ENCODE results near the gene IQCM. TPM values are rescaled to one million over a fixed set of nuclear protein-coding genes. Genes with fewer than 3 reads are reported as not detected.

The IQCM gene
- total RNA-seq, 6 experiments from 2014 or later = not detected

DNA sequence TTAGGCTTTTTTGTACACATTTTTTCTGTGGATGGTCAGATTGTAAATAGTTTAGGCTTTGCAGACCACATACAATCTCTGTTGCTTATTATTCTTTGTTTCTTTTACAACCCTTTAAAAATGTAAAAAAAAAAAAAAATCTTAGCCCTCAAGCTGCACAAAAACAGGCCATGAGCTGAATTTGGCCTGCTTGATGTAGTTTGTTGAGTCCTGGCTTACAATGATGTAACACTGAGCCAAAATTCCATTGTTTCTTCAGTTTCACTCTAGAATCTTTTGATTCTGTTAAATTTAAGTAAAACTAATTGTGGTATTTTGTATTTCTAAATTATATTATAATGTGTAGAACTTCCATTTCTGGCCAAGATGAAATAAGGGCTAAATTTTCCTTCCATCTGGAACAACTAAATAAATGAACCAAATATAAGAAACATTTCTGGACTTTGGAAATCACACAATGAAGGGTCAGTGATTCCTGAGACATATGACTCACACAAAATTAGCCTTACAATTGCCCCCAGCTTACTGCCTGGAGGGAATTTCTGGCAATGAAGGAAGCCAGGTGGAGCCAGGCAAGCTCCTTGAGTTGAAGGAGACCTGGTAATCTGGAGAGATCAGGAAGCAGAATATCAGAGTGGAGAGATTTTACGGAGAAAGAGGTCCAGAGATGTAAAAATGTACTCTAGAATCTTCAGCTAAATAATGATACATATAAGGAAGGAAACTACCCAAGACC is 29.8 kb downstream of the IQCM start:
- DNase-seq = no peak
- H3K9me3 ChIP-seq = no peaks in the 10 kb centered on the region

DNA sequence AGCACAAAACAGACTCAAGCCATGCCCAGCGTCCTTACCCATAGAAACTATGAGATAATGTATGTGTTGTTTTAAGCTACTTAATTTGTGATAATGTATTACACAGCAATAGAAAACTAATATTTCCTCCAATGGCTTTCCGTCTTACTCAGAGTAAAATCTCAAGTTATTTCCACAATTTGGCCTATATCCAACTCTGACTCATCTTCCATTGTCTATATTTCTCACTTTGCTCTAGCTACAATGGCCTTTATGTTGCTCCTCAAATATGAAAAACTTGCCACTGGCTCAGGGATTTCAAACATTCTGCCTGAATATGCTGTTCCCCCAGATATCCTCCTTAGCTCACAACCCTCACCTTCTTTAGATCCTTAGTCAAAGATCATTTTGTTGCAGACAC is 31.6 kb downstream of the IQCM start:
- 42% methylated on average over 2 of the region's 2 CpGs for WGBS (ENCODE audit: insufficient coverage, low coverage, low lambda C conversion rate, missing lambda C conversion rate)
- H3K36me3 ChIP-seq = no peaks in the 10 kb centered on the region
- no peaks in the 10 kb centered on the region for H3K9me3 ChIP-seq
- no peaks in the 10 kb centered on the region for H3K27me3 ChIP-seq
- DNase-seq (no peak), ATAC-seq (no peak)
- no peak overlapping the region for H3K4me3 ChIP-seq
- no peaks in the 10 kb centered on the region for H3K4me1 ChIP-seq
- no peak overlapping the region for H3K27ac ChIP-seq
- TF ChIP-seq, protein P1, sequence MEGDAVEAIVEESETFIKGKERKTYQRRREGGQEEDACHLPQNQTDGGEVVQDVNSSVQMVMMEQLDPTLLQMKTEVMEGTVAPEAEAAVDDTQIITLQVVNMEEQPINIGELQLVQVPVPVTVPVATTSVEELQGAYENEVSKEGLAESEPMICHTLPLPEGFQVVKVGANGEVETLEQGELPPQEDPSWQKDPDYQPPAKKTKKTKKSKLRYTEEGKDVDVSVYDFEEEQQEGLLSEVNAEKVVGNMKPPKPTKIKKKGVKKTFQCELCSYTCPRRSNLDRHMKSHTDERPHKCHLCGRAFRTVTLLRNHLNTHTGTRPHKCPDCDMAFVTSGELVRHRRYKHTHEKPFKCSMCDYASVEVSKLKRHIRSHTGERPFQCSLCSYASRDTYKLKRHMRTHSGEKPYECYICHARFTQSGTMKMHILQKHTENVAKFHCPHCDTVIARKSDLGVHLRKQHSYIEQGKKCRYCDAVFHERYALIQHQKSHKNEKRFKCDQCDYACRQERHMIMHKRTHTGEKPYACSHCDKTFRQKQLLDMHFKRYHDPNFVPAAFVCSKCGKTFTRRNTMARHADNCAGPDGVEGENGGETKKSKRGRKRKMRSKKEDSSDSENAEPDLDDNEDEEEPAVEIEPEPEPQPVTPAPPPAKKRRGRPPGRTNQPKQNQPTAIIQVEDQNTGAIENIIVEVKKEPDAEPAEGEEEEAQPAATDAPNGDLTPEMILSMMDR (IDR thresholded peaks at IDR 0.05) = no peak
- TF ChIP-seq POLR2A (IDR thresholded peaks at IDR 0.05) = no peak
- intact Hi-C loops (cut with DNase I) = no loop called here

More for the DNA sequence above, 29.8 kb downstream of the IQCM start:
- intact Hi-C loops (cut with DNase I) = no loop called here
- no peak for ATAC-seq
- Histone ChIP-seq H3K4me3 (no peak overlapping the region), H3K4me1 (no peaks in the 10 kb centered on the region), H3K36me3 (no peaks in the 10 kb centered on the region), H3K27me3 (no peaks in the 10 kb centered on the region), H3K27ac (no peak overlapping the region)
- WGBS (ENCODE audit: insufficient coverage, low coverage, low lambda C conversion rate, missing lambda C conversion rate) = 78% methylated on average over 1 of the region's 1 CpG
- TF ChIP-seq, protein P1 (IDR thresholded peaks at IDR 0.05) = no peak
- TF ChIP-seq POLR2A (IDR thresholded peaks at IDR 0.05) = no peak

DNA sequence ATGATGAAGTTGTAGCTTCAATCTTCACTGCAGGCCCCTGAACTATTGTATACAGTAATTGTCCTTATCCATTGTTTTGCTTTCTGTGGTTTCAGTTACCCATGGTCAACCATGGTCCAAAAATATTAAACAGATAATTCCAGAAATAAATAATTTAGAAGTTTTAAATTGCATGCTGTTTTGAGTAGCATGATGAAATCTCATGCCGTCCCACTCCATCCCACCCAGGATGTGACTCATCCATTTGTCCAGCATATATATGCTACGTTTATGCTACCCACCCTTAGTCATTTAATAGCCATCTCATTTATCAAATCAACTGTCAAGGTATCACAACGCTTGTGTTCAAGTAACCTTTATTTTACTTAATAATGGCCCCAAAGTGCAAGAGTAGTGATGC is 34.5 kb downstream of the IQCM start:
- Histone ChIP-seq H3K36me3 (no peaks in the 10 kb centered on the region), H3K27me3 (no peaks in the 10 kb centered on the region), H3K27ac (no peak overlapping the region), H3K9me3 (no peaks in the 10 kb centered on the region), H3K4me1 (no peaks in the 10 kb centered on the region), H3K4me3 (no peak overlapping the region)
- DNase-seq = no peak
- no peak for TF ChIP-seq POLR2A (IDR thresholded peaks at IDR 0.05)
- TF ChIP-seq, protein P1 (IDR thresholded peaks at IDR 0.05) = no peak
- WGBS (ENCODE audit: insufficient coverage, low coverage, low lambda C conversion rate, missing lambda C conversion rate) = 48% methylated on average over 3 of the region's 3 CpGs
- intact Hi-C loops (cut with DNase I) = no loop called here
- ATAC-seq = no peak

DNA sequence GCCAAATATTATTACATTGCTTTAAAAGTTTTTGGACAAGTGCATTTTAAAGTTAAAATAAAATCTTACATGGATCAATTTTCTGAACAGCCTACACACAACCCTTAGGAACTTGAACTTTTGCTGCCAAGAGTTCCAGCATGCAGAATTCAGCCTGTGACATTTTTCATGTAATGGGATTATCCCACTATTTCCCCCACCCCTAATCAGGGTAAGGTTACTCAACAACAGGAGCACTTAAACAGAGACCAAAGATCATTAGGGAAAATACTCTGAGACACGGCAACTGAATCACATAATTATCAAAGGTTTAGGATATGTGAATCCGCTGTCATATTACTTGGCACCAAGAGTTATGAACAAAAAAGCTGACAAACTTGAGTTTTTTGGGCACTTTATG is 47.2 kb downstream of the IQCM start:
- H3K27ac ChIP-seq = no peak overlapping the region
- TF ChIP-seq, protein P1 (IDR thresholded peaks at IDR 0.05) = no peak
- TF ChIP-seq POLR2A (IDR thresholded peaks at IDR 0.05) = no peak
- H3K4me3 ChIP-seq = no peak overlapping the region
- WGBS (ENCODE audit: insufficient coverage, low coverage, low lambda C conversion rate, missing lambda C conversion rate) = 78% methylated on average over 2 of the region's 2 CpGs
- intact Hi-C loops (cut with DNase I) = no loop called here
- no peaks in the 10 kb centered on the region for H3K36me3 ChIP-seq
- ATAC-seq (no peak), DNase-seq (no peak)
- no peaks in the 10 kb centered on the region for H3K4me1 ChIP-seq
- no peaks in the 10 kb centered on the region for H3K9me3 ChIP-seq
- H3K27me3 ChIP-seq = no peaks in the 10 kb centered on the region
